HEK293 (cell line): ENCODE data around the gene LRRC34.

Experiments
- CTCF ChIA-PET: fragments of 350-600 bp; formaldehyde crosslinking; extraction: SDS; loops from one replicate; lab custom pipeline; 2021; ENCODE audit warnings: antibody characterized with exemption; lab: Yijun Ruan, JAX
- POLR2A ChIA-PET: fragments of 300-600 bp; formaldehyde crosslinking; extraction: SDS; loops from one replicate; lab custom pipeline; 2020; ENCODE audit warnings: antibody characterized with exemption, inconsistent platforms; lab: Yijun Ruan, JAX
- H3K27ac ChIP-seq: fragments of 200-500 bp; sonication (Bioruptor generic); 2 replicates; pipeline ENCODE4 v1.5.1; 2014; ENCODE audit warnings: low read depth, low read length, control low read depth, inconsistent platforms; ENCODE audit errors: extremely low read depth
- H3K36me3 ChIP-seq, 2 experiments: fragments of 200-500 bp in 1 of 2; sonication (Bioruptor generic) in 1 of 2; 1 replicate in 1 of 2; 2 replicates in 1 of 2; pipeline ENCODE4 v1.5.1; 2014 to 2017; ENCODE audit warnings: inconsistent platforms in 2 of 2, low read length in 2 of 2; ENCODE audit not compliant: control insufficient read depth in 2 of 2, insufficient read depth in 1 of 2
- H3K4me1 ChIP-seq: fragments of 200-500 bp; sonication (Bioruptor generic); 2 replicates; pipeline ENCODE4 v1.5.1; 2014; ENCODE audit warnings: mild to moderate bottlenecking, low read length, inconsistent platforms; ENCODE audit not compliant: control insufficient read depth, insufficient read depth
- H3K4me3 ChIP-seq: 2 replicates; pipeline ENCODE4 v1.5.1; 2011; ENCODE audit warnings: low read depth, mild to moderate bottlenecking, control low read depth, low read length, moderate library complexity
- H3K9me3 ChIP-seq: fragments of 200-500 bp; sonication (Bioruptor generic); 2 replicates; pipeline ENCODE4 v1.5.1; 2014; ENCODE audit warnings: low read depth, low read length, inconsistent platforms; ENCODE audit not compliant: control insufficient read depth, insufficient read depth
- GLI4 ChIP-seq: fragments of 450-650 bp; formaldehyde crosslinking; IDR thresholded peaks from 2 replicates; pipeline ENCODE4 v1.5.1; 2016; ENCODE audit warnings: missing biosample characterization, missing genetic modification characterization
- KLF17 ChIP-seq: fragments of 450-650 bp; formaldehyde crosslinking; IDR thresholded peaks from 2 replicates; pipeline ENCODE4 v1.5.1; 2016; ENCODE audit warnings: missing biosample characterization, missing genetic modification characterization
- KLF8 ChIP-seq: fragments of 450-650 bp; formaldehyde crosslinking; IDR thresholded peaks from 2 replicates; pipeline ENCODE4 v1.5.1; 2016; ENCODE audit warnings: missing biosample characterization, missing genetic modification characterization
- RBAK ChIP-seq: fragments of 450-650 bp; formaldehyde crosslinking; IDR thresholded peaks from 2 replicates; pipeline ENCODE4 v1.5.1; 2016; ENCODE audit warnings: missing biosample characterization, missing genetic modification characterization
- SP7 ChIP-seq: fragments of 450-650 bp; formaldehyde crosslinking; IDR thresholded peaks from 2 replicates; pipeline ENCODE4 v1.5.1; 2016; ENCODE audit warnings: missing biosample characterization, missing genetic modification characterization
- ZBTB20 ChIP-seq: fragments of 450-650 bp; formaldehyde crosslinking; IDR thresholded peaks from 2 replicates; pipeline ENCODE4 v1.5.1; 2016; ENCODE audit warnings: missing biosample characterization, missing genetic modification characterization
- ZNF121 ChIP-seq: fragments of 450-650 bp; formaldehyde crosslinking; IDR thresholded peaks from 2 replicates; pipeline ENCODE4 v1.5.1; 2016; ENCODE audit warnings: missing biosample characterization, missing genetic modification characterization
- ZNF132 ChIP-seq: fragments of 450-650 bp; formaldehyde crosslinking; IDR thresholded peaks from 2 replicates; pipeline ENCODE4 v1.5.1; 2017; ENCODE audit warnings: missing biosample characterization, missing genetic modification characterization, borderline replicate concordance
- ZNF18 ChIP-seq: fragments of 450-650 bp; formaldehyde crosslinking; IDR thresholded peaks from 2 replicates; pipeline ENCODE4 v1.5.1; 2016; ENCODE audit warnings: missing biosample characterization, missing genetic modification characterization
- ZNF214 ChIP-seq: fragments of 450-650 bp; formaldehyde crosslinking; IDR thresholded peaks from 2 replicates; pipeline ENCODE4 v1.5.1; 2017; ENCODE audit warnings: missing biosample characterization, mild to moderate bottlenecking, missing genetic modification characterization, borderline replicate concordance
- ZNF24 ChIP-seq: fragments of 450-650 bp; formaldehyde crosslinking; IDR thresholded peaks from 2 replicates; pipeline ENCODE4 v1.5.1; 2016; ENCODE audit warnings: missing biosample characterization, missing genetic modification characterization
- ZNF26 ChIP-seq: fragments of 450-650 bp; formaldehyde crosslinking; IDR thresholded peaks from 2 replicates; pipeline ENCODE4 v1.5.1; 2016; ENCODE audit warnings: missing biosample characterization, missing genetic modification characterization
- ZNF335 ChIP-seq: fragments of 450-650 bp; formaldehyde crosslinking; conservative IDR thresholded peaks from 2 replicates; pipeline ENCODE4 v1.5.1; 2016; ENCODE audit warnings: missing biosample characterization, missing genetic modification characterization
- ZNF341 ChIP-seq: fragments of 450-650 bp; formaldehyde crosslinking; IDR thresholded peaks from 2 replicates; pipeline ENCODE4; 2016; ENCODE audit warnings: low read depth, missing biosample characterization, missing genetic modification characterization
- ZNF501 ChIP-seq: fragments of 450-650 bp; formaldehyde crosslinking; IDR thresholded peaks from 2 replicates; pipeline ENCODE4 v1.5.1; 2016; ENCODE audit warnings: missing biosample characterization, missing genetic modification characterization
- ZNF621 ChIP-seq: fragments of 450-650 bp; formaldehyde crosslinking; IDR thresholded peaks from 2 replicates; pipeline ENCODE4 v1.5.1; 2017; ENCODE audit warnings: missing biosample characterization, missing genetic modification characterization
- ZNF629 ChIP-seq: fragments of 450-650 bp; formaldehyde crosslinking; IDR thresholded peaks from 2 replicates; pipeline ENCODE4 v1.5.1; 2017; ENCODE audit warnings: missing biosample characterization, missing genetic modification characterization
- ZNF639 ChIP-seq: fragments of 450-650 bp; formaldehyde crosslinking; IDR thresholded peaks from 2 replicates; pipeline ENCODE4 v1.5.1; 2016; ENCODE audit warnings: missing biosample characterization, missing genetic modification characterization
- ZSCAN23 ChIP-seq: fragments of 450-650 bp; formaldehyde crosslinking; IDR thresholded peaks from 2 replicates; pipeline ENCODE4 v1.5.1; 2016; ENCODE audit warnings: missing biosample characterization, missing genetic modification characterization
- ZXDB ChIP-seq: fragments of 450-650 bp; formaldehyde crosslinking; IDR thresholded peaks from 2 replicates; pipeline ENCODE4 v1.5.1; 2016; ENCODE audit warnings: missing biosample characterization, missing genetic modification characterization
- TF ChIP-seq, protein P1 (sequence below): fragments of 450-650 bp; formaldehyde crosslinking; IDR thresholded peaks from 2 replicates; pipeline ENCODE4 v1.5.1; 2017; ENCODE audit warnings: missing biosample characterization, mild to moderate bottlenecking, missing genetic modification characterization, moderate library complexity
- TF ChIP-seq, protein P2 (sequence below): fragments of 450-650 bp; formaldehyde crosslinking; IDR thresholded peaks from 2 replicates; pipeline ENCODE4; 2016; ENCODE audit warnings: missing biosample characterization, missing genetic modification characterization
- TF ChIP-seq, protein P3 (sequence below): IDR thresholded peaks from 2 replicates; pipeline ENCODE4 v1.6.1; 2011; ENCODE audit warnings: mild to moderate bottlenecking, low read depth, low read length, borderline replicate concordance

Gene LRRC34

DNA sequence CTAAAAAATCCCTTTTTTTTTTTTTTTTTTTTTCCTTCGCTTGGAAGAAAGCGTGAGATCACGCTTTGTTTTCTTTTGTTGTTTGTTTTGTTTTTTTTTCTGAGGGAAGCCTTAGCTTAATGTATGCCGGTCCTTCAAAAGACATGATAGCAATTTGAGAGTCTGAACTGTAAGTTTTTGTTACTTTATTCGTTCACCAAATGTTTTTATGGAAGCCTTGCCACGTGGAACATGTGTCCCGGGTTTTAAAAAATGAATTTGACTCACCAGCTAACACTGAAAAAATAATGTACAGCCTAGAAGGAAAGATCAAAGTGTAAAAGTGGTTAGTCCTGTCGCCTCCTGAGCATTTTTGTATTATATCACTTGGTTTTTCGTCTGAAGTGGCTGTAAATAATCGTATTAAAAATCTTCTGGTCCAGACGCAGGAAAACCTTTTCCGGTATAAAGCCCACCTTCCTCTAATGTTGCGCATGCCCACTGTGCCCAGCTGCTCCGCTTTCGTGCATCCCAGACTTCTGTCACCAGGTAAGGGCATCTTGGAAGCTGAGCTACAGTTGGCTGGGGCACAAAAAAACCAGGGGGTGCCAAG lies 40.3 kb downstream of the LRRC34 start (continued):
- TF ChIP-seq, protein P1, sequence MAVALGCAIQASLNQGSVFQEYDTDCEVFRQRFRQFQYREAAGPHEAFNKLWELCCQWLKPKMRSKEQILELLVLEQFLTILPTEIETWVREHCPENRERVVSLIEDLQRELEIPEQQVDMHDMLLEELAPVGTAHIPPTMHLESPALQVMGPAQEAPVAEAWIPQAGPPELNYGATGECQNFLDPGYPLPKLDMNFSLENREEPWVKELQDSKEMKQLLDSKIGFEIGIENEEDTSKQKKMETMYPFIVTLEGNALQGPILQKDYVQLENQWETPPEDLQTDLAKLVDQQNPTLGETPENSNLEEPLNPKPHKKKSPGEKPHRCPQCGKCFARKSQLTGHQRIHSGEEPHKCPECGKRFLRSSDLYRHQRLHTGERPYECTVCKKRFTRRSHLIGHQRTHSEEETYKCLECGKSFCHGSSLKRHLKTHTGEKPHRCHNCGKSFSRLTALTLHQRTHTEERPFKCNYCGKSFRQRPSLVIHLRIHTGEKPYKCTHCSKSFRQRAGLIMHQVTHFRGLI (tag by site-specific recombination) = peak; percentile 13; the same call in 1 of the 2 replicates
- peak; percentile 77; the same call in 1 of the 2 replicates for TF ChIP-seq ZNF629 (tag by site-specific recombination)
- TF ChIP-seq GLI4 = 0 out of 2 replicates have a peak, but pooled peaks have one; percentile 6
- TF ChIP-seq ZNF26 (tag by site-specific recombination) = no peak
- TF ChIP-seq SP7 (tag by site-specific recombination) = peak; percentile 74
- TF ChIP-seq ZNF639 (tag by site-specific recombination) = 0 out of 2 replicates have a peak, but pooled peaks have one; percentile 71
- peak; percentile 68; the same call in 1 of the 2 replicates for TF ChIP-seq KLF17
- 0 out of 2 replicates have a peak, but pooled peaks have one; percentile 31 for TF ChIP-seq KLF8 (tag by site-specific recombination)
- no peak for TF ChIP-seq ZBTB20 (tag by site-specific recombination)
- TF ChIP-seq ZXDB (tag by site-specific recombination) = peak; percentile 44; the same call in 1 of the 2 replicates
- TF ChIP-seq, protein P2, sequence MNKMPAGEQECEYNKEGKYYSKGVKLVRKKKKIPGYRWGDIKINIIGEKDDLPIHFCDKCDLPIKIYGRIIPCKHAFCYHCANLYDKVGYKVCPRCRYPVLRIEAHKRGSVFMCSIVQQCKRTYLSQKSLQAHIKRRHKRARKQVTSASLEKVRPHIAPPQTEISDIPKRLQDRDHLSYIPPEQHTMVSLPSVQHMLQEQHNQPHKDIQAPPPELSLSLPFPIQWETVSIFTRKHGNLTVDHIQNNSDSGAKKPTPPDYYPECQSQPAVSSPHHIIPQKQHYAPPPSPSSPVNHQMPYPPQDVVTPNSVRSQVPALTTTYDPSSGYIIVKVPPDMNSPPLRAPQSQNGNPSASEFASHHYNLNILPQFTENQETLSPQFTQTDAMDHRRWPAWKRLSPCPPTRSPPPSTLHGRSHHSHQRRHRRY = no peak

DNA sequence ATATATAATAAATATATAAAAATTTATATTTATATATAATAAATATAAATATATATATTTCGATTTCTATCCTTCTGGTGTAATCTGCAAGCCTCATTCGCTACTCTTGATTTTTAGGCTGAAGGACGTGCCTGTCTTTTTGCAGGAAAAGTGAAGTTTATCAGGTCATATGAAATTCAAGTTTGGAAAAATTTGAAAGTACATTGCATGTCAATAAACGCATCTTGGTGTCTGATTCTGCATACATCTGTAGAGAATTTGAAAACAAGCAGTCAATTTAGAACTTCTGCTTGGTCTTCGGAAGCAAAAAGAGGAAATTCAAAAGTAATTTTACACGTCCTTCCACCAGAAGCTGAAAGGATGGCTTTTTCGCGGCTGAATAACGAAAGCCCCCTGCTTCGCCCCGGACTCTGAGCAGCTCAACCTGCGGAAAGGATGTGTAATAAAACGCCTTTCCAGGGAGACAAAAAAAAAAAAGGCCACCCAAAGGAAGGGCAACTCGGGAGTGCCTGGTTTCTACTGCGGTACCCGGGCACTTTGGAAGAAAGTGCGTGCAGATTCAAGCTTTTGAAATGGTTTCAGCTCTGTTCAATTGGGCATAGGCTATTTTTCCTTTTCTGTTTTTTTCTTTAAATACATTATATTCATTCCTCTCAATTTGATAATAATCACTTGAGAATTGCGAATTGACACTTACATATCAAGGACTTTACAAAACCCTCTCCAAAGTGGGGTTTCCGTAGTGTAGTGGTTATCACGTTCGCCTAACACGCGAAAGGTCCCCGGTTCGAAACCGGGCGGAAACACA lies 41.0 kb downstream of the LRRC34 start:
- no peaks in the 10 kb centered on the region for H3K9me3 ChIP-seq
- no peaks in the 10 kb centered on the region for H3K4me1 ChIP-seq
- ChIA-PET POLR2A (no interaction called here), CTCF (interaction anchor here (0.7 kb wide), 1 partner anchor 63 kb away, joined by 3 read pairs; no protein-coding TSS in a partner anchor)
- 0 out of 2 replicates have a peak overlapping the region, but pooled peaks have one; percentile 64 for H3K27ac ChIP-seq
- H3K4me3 ChIP-seq = peak overlapping the region; percentile 93
- H3K36me3 ChIP-seq = peaks cover 0 to 24% of the 10 kb centered on the region in 2 experiments
- TF ChIP-seq ZNF621 (tag by site-specific recombination) = no peak
- TF ChIP-seq ZSCAN23 (tag by site-specific recombination) = no peak
- TF ChIP-seq ZNF18 (tag by site-specific recombination) = no peak
- TF ChIP-seq ZNF214 (tag by site-specific recombination) = no peak
- TF ChIP-seq ZNF341 (tag by site-specific recombination) = peak; percentile 42; the same call in 1 of the 2 replicates
- TF ChIP-seq ZNF121 = no peak
- TF ChIP-seq, protein P3, sequence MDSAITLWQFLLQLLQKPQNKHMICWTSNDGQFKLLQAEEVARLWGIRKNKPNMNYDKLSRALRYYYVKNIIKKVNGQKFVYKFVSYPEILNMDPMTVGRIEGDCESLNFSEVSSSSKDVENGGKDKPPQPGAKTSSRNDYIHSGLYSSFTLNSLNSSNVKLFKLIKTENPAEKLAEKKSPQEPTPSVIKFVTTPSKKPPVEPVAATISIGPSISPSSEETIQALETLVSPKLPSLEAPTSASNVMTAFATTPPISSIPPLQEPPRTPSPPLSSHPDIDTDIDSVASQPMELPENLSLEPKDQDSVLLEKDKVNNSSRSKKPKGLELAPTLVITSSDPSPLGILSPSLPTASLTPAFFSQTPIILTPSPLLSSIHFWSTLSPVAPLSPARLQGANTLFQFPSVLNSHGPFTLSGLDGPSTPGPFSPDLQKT = no peak
- TF ChIP-seq ZNF24 = no peak
- TF ChIP-seq ZNF501 (tag by site-specific recombination) = 0 out of 2 replicates have a peak, but pooled peaks have one; percentile 24
- peak; percentile 99 for TF ChIP-seq ZNF335 (tag by site-specific recombination)
- no peak for TF ChIP-seq ZNF132 (tag by site-specific recombination)
- TF ChIP-seq RBAK = no peak
